LNCAP (cell line): ENCODE measurements around the gene SECTM1.

Experiments used
- TF ChIP-seq, protein P1 (sequence below): fragments of 450-650 bp; IDR thresholded peaks from 2 replicates; pipeline ENCODE4 v1.5.1; 2017; ENCODE audit warnings: mild to moderate bottlenecking

The SECTM1 gene

GRCh38 chr17:82342361-82343079, 9.0 kb upstream of the SECTM1 start:
- TF ChIP-seq, protein P1, sequence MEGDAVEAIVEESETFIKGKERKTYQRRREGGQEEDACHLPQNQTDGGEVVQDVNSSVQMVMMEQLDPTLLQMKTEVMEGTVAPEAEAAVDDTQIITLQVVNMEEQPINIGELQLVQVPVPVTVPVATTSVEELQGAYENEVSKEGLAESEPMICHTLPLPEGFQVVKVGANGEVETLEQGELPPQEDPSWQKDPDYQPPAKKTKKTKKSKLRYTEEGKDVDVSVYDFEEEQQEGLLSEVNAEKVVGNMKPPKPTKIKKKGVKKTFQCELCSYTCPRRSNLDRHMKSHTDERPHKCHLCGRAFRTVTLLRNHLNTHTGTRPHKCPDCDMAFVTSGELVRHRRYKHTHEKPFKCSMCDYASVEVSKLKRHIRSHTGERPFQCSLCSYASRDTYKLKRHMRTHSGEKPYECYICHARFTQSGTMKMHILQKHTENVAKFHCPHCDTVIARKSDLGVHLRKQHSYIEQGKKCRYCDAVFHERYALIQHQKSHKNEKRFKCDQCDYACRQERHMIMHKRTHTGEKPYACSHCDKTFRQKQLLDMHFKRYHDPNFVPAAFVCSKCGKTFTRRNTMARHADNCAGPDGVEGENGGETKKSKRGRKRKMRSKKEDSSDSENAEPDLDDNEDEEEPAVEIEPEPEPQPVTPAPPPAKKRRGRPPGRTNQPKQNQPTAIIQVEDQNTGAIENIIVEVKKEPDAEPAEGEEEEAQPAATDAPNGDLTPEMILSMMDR: no peak

- TF ChIP-seq, protein P1: no peak
Measured at GRCh38 chr17:82339634-82340580, 6.3 kb upstream of the SECTM1 start.

DNA sequence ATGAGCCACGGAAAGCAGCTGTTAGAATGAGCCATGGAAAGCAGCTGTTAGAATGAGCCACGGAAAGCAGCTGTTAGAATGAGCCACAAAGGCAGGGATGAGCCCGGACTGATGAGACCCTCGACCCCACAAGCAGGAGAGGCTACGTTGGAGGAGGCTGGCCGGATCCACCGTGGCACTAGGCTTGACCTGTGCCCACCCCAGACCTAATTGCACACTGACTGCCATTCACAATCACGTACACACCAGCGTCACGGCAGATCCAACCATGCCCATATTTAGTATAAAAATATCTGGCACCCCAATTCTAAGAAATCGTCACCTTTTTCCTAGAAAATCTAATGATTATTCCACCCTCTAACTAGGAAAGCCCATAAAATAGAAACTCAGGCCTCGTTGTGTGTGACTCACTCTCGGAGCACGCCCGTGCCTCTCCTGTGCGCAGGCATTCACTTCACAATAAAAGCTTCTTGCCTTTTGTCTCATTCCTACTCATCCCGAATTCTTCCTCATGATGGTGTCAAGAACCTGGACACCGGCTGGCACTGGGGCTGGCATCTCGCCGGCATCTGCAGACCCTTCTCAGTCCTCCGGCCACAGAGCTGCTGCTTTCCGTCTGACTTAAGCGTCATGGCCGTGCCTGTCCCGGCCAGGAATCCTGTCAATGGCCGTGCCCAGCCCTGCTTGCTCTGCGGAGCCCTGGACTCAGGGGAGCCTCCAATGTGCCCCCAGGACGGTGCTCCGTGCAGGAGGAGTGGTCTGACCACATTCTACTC, 5.5 kb upstream of the SECTM1 start:
- TF ChIP-seq, protein P1: no peak

DNA sequence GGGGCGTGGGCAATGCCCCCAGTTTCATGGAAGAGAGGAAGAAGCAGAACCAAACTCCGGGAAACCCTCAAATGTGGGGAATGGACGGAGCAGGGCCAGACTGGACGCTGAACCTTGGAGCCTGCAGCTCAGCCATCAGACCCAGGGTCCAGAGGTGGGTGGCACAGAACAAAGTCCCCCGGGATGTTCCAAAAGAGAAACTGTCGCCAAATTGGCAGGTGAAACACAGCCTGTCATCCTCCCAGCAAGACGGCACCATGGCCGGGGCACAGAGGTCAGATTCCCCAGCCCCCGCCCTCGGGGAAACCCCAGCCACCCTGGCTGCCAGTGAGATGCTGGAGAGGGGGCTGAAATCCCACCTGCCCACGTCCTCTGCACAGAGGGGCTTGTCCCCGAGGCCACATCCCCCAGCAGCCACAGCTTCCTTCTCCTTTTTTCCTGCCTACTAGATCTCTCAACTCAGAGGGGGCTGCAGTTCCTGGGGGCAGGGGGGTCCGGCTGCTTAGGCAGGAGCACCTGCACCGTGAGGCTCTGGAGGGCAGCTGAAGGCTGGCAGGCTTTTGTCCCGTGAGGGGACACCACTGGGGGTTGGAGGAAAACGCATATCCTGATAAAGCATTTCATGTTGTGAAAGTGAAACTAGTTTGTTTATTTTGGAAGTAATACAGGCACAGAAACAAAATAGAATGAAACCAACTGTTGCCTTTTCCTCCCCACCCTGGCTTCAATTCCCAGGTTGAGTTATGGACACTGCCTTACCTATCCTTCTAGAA, 1.2 kb upstream of the SECTM1 start:
- TF ChIP-seq, protein P1: no peak

- TF ChIP-seq, protein P1: no peak
Measured at GRCh38 chr17:82334204-82334621, 647 bp upstream of the SECTM1 start.

DNA sequence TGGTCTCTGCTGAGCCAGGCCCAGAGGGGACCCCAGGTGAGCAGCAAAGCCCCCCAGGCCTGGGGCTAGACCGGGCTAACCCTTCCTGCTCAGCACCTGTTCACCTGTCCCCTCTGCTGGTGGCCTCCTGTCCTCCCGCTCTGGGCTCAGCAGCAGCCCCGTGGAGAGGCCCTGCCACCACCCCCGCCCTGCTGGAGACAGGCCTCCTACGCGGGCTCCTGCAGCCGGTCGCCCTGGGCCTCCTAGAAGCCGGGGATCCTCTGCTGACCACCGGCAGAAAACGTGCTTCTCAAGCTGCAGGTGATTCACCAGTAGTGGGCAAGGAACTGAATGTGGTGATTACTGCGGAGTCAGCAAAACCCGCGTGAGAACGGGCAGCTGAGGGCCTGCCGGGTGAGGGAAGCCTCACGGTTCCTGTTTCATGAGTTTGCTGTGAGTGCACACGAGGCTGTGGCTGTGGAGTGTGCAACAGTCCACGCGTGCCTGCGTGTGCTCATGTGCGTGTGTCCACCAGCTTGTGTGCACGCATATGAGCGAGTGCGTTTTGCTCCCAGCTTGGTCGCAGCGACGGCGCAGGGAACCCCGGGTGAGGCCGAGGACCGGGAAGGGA, 792 bp downstream of the SECTM1 start:
- TF ChIP-seq, protein P1: no peak
